GM19193 (cell line): ENCODE results near the gene ARFRP1.

Source experiments
- POLR2A ChIP-seq: IDR thresholded peaks from 4 replicates; pipeline ENCODE4 v1.6.1; 2011; ENCODE audit not compliant: insufficient read depth, insufficient read length; ENCODE audit errors: extremely low read depth

Gene ARFRP1

GRCh38 chr20:63738687-63739129 is 30.9 kb upstream of the ARFRP1 start:
- no peak for TF ChIP-seq POLR2A

GRCh38 chr20:63737945-63738686 is 30.3 kb upstream of the ARFRP1 start:
- peak; percentile 6 for TF ChIP-seq POLR2A

GRCh38 chr20:63737695-63737944 is 29.8 kb upstream of the ARFRP1 start:
- no peak for TF ChIP-seq POLR2A

GRCh38 chr20:63736893-63737694 is 29.3 kb upstream of the ARFRP1 start:
- TF ChIP-seq POLR2A: peak; percentile 42

GRCh38 chr20:63735859-63736718 is 28.3 kb upstream of the ARFRP1 start, which contains the start of gene LIME1:
Gene LIME1 (plus strand): TSS chr20:63736664. CDS start chr20:63737550, 886 bp downstream.
- TF ChIP-seq POLR2A: no peak

GRCh38 chr20:63734946-63735858 is 27.4 kb upstream of the ARFRP1 start:
- no peak for TF ChIP-seq POLR2A

- no peak for TF ChIP-seq POLR2A
Observed at GRCh38 chr20:63734111-63734945, 26.6 kb upstream of the ARFRP1 start.

- TF ChIP-seq POLR2A: no peak
Observed at GRCh38 chr20:63733579-63734081, 25.9 kb upstream of the ARFRP1 start.

GRCh38 chr20:63733117-63733516 is 25.3 kb upstream of the ARFRP1 start:
- no peak for TF ChIP-seq POLR2A

- no peak for TF ChIP-seq POLR2A
Observed at GRCh38 chr20:63732118-63733095, 24.6 kb upstream of the ARFRP1 start.

- TF ChIP-seq POLR2A: no peak
Observed at GRCh38 chr20:63731410-63731809, 23.6 kb upstream of the ARFRP1 start.

- no peak for TF ChIP-seq POLR2A
Observed at GRCh38 chr20:63718996-63719395, 11.2 kb upstream of the ARFRP1 start.

- no peak for TF ChIP-seq POLR2A
Observed at GRCh38 chr20:63714858-63715257, 7.1 kb upstream of the ARFRP1 start.

GRCh38 chr20:63712191-63712590 is 4.4 kb upstream of the ARFRP1 start:
- no peak for TF ChIP-seq POLR2A
